CD4-positive, alpha-beta memory T cell (primary cell): ENCODE results near the gene SENP3. TPM values are rescaled to one million over a fixed set of nuclear protein-coding genes. Genes with fewer than 3 reads are reported as not detected.

Source experiments
- CTCF ChIA-PET: fragments of 350-600 bp; sonication (Branson Sonifier 250); formaldehyde crosslinking; loops from one replicate; lab custom pipeline; 2021; ENCODE audit warnings: inconsistent platforms; ENCODE audit not compliant: partially characterized antibody; lab: Charles Lee
- POLR2A ChIA-PET: fragments of 350-600 bp; sonication (Branson Sonifier 250); formaldehyde crosslinking; loops from one replicate; lab custom pipeline; 2021; ENCODE audit not compliant: partially characterized antibody; lab: Charles Lee
- DNase-seq, 5 donors: peaks; one replicate each; pipeline versions ENCODE4 v3.0.0 to v3.0.0-alpha.2; 2020 to 2022; ENCODE audit warnings: mixed read lengths in 1 of 5
- H3K27ac ChIP-seq: one replicate; pipeline ENCODE4 v1.7.0; 2013; ENCODE audit warnings: low read depth, low read length
- H3K27me3 ChIP-seq: 2 replicates; pipeline ENCODE4 v1.7.0; 2013; ENCODE audit warnings: mild to moderate bottlenecking, low read length, moderate library complexity; ENCODE audit not compliant: insufficient read depth
- H3K36me3 ChIP-seq: 2 replicates; pipeline ENCODE4 v1.7.0; 2013; ENCODE audit warnings: mild to moderate bottlenecking, low read length, moderate library complexity; ENCODE audit not compliant: insufficient read depth
- H3K4me1 ChIP-seq: 2 replicates; pipeline ENCODE4 v1.7.0; 2013; ENCODE audit warnings: mild to moderate bottlenecking, low read length, moderate library complexity; ENCODE audit not compliant: insufficient read depth
- H3K4me3 ChIP-seq, 2 donors: one replicate each; pipeline ENCODE4 v1.7.0; 2013; ENCODE audit warnings: low read length in 2 of 2, mild to moderate bottlenecking in 1 of 2
- H3K9me3 ChIP-seq, 2 donors: one replicate each; pipeline ENCODE4 v1.7.0; 2013; ENCODE audit warnings: low read length in 2 of 2, control low read depth in 1 of 2; ENCODE audit not compliant: control insufficient read depth in 1 of 2
- H3K27ac Mint-ChIP-seq, 7 donors: one replicate each; pipeline ENCODE4 v1.8.0; 2020 to 2021; ENCODE audit warnings: mixed read lengths in 7 of 7, mild to moderate bottlenecking in 6 of 7, inconsistent platforms in 3 of 7, moderate library complexity in 3 of 7
- H3K27me3 Mint-ChIP-seq, 2 donors: one replicate each; pipeline ENCODE4 v1.8.0; 2020 to 2021; ENCODE audit warnings: mixed read lengths in 2 of 2
- H3K36me3 Mint-ChIP-seq, 2 donors: one replicate each; pipeline ENCODE4 v1.8.0; 2020 to 2021; ENCODE audit warnings: mixed read lengths in 2 of 2, inconsistent platforms in 1 of 2, mild to moderate bottlenecking in 1 of 2
- H3K4me1 Mint-ChIP-seq, 4 donors: one replicate each; pipeline ENCODE4 v1.8.0; 2020 to 2021; ENCODE audit warnings: mixed read lengths in 4 of 4, mild to moderate bottlenecking in 1 of 4
- H3K4me3 Mint-ChIP-seq, 8 donors: one replicate each; pipeline ENCODE4 v1.8.0; 2020 to 2021; ENCODE audit warnings: mixed read lengths in 8 of 8, mild to moderate bottlenecking in 7 of 8, moderate library complexity in 6 of 8, inconsistent platforms in 3 of 8
- H3K9me3 Mint-ChIP-seq, 8 donors: one replicate each; pipeline ENCODE4 v1.8.0; 2020 to 2021; ENCODE audit warnings: mixed read lengths in 8 of 8, mild to moderate bottlenecking in 5 of 8, inconsistent platforms in 3 of 8, moderate library complexity in 1 of 8
- intact Hi-C: fragments of 100-400 bp; cut with micrococcal nuclease; formaldehyde crosslinking; loops from one replicate; pipeline ENCODE4 v1.15.1; 2023
- polyA plus RNA-seq, 2 donors: library from polyadenylated mRNA; unstranded; fragments of 300-500 nt; fragmentation: Illumina TruSeq; gene quantifications; one replicate each; pipeline ENCODE4 v1.2.3, GENCODE V29; 2021
- total RNA-seq, 2 experiments: library from RNA; stranded (reverse); gene quantifications; one replicate each; pipeline ENCODE4 v1.2.3, GENCODE V29; 2021

The SENP3 gene
- total and polyA plus RNA-seq, 4 experiments from 2014 or later, result 13.1 to 40.1 (median 26.6) TPM

DNA sequence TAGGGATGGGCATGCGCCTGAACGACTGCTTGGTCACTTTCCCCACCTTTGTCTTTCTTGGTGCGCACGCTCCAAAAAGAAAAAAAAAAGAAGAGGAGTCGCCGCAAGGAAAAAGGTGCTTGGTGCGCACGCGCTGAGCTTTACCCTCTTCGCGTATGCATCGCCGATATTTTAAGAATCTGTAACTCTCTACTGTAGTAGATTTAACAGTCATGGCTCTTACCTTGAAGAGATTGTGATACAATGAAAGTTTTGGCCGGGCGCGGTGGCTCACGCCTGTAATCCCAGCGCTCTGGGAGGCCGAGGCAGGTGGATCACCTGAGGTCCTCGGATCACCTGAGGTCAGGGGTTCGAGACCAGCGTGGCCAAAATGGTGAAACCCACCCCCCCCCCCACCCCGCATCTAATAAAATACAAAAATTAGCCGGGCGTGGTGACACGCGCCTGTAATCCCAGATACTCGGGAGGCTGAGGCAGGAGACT, 53.6 kb downstream of the SENP3 start:
- H3K27me3 Mint-ChIP-seq, result no peaks in the 10 kb centered on the region
- peaks cover 39% of the 10 kb centered on the region for H3K4me1 ChIP-seq
- peak overlapping the region; percentile 83 to 98 (median 97) for H3K27ac Mint-ChIP-seq
- peaks cover 10% of the 10 kb centered on the region in 2 donors for H3K36me3 Mint-ChIP-seq
- no peaks in the 10 kb centered on the region for H3K9me3 ChIP-seq
- peaks cover 22 to 43% (median 33%) of the 10 kb centered on the region in 4 donors for H3K4me1 Mint-ChIP-seq
- POLR2A ChIA-PET, result interaction anchor here (0.6 to 5.0 kb wide), 20 partner anchors 8 to 612 kb away, joined by 3 to 105 read pairs (median 4); partner anchors contain the start of genes ATP1B2, MPDU1, POLR2A and SAT2
- peak overlapping the region; percentile 61 for H3K27ac ChIP-seq
- H3K4me3 Mint-ChIP-seq, result peak overlapping the region; percentile 86 to 95 (median 93)
- H3K36me3 ChIP-seq, result peaks cover 8% of the 10 kb centered on the region
- no peak for DNase-seq
- H3K4me3 ChIP-seq, result peak overlapping the region; percentile 74 to 78
- CTCF ChIA-PET, result interaction anchor here (1.3 to 2.8 kb wide), 9 partner anchors 10 to 72 kb away, joined by 3 to 22 read pairs (median 4); partner anchors contain the start of genes SAT2, TP53 and WRAP53
- no peaks in the 10 kb centered on the region for H3K27me3 ChIP-seq
- intact Hi-C loops, result loop anchor here (1.0 kb wide), 5 partner anchors 12 to 211 kb away; partner anchors contain the start of genes SAT2, SENP3, TMEM256 and WRAP53
- H3K9me3 Mint-ChIP-seq, result no peaks in the 10 kb centered on the region

DNA sequence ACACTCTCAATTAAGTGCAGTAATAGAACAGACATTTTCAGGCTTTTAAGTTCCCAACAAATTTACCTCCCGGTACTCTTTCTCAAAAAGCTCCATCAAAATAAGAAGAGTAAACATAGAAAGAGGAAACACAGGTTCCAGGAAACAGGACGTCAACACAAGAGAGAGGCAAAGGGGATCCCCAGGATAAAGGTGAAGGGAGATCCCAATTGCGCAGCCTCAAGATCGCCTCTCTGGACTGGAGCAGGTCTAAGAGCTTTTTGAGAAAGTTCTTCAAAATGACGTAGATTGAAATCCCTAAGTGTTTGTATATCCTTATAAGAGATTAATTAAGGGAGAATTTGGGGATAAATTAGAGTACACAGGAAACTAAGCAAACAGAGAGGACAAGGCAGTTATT, 56.9 kb downstream of the SENP3 start:
- POLR2A ChIA-PET, result no interaction called here
- no peak for DNase-seq
- Histone ChIP-seq H3K36me3 (no peaks in the 10 kb centered on the region), H3K9me3 (no peaks in the 10 kb centered on the region), H3K27me3 (no peaks in the 10 kb centered on the region), H3K4me3 (no peak overlapping the region), H3K4me1 (peaks cover 6% of the 10 kb centered on the region), H3K27ac (no peak overlapping the region)
- no peaks in the 10 kb centered on the region for H3K27me3 Mint-ChIP-seq
- H3K36me3 Mint-ChIP-seq, result peaks cover 0 to 5% of the 10 kb centered on the region in 2 donors
- peaks cover 4 to 12% (median 5%) of the 10 kb centered on the region in 4 donors for H3K4me1 Mint-ChIP-seq
- no peak overlapping the region for H3K27ac Mint-ChIP-seq
- intact Hi-C loops, result no loop called here
- no peak overlapping the region for H3K4me3 Mint-ChIP-seq
- CTCF ChIA-PET, result interaction anchor here (0.7 kb wide), 1 partner anchor 192 kb away, joined by 3 read pairs; no protein-coding TSS in a partner anchor
- H3K9me3 Mint-ChIP-seq, result no peaks in the 10 kb centered on the region

DNA sequence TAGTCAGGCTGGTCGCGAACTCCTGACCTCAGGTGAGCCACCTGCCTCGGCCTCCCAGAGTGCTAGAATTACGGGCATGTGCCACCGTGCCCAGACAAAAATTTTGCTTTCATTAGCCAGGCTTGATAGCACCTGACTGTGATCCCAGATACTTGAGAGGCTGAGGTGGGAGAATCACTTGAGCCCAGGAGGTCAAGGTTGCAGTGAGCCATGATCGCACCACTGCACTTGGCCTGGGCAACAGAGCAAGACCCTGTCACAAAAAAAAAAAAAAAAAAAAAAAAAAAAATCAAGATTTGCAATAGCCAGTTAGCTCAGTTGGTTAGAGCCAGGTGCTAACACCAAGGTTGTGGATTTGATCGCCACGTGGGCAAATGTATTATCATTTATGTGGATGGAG, 59.1 kb downstream of the SENP3 start:
- Mint-ChIP-seq H3K4me1 (no peaks in the 10 kb centered on the region), H3K4me3 (no peak overlapping the region), H3K27ac (no peak overlapping the region), H3K36me3 (no peaks in the 10 kb centered on the region), H3K9me3 (no peaks in the 10 kb centered on the region), H3K27me3 (no peaks in the 10 kb centered on the region)
- DNase-seq, result no peak
- no peaks in the 10 kb centered on the region for H3K4me1 ChIP-seq
- H3K27me3 ChIP-seq, result no peaks in the 10 kb centered on the region
- ChIA-PET POLR2A (no interaction called here), CTCF (no interaction called here)
- no peaks in the 10 kb centered on the region for H3K9me3 ChIP-seq
- intact Hi-C loops, result no loop called here
- H3K4me3 ChIP-seq, result no peak overlapping the region
- no peaks in the 10 kb centered on the region for H3K36me3 ChIP-seq
- H3K27ac ChIP-seq, result no peak overlapping the region

Other genes with a start within 250 kb of the SENP3 start
Only the 30 nearest of the 31 such genes appear.
- 10 to 100 TPM; 73.8 to 81.6 TPM for gene NEURL4, start 232.6 kb upstream of the SENP3 start, total RNA-seq
- 1 to 10 TPM in 1 of 2 donors, under 1 TPM in 1; 0.97 to 2.4 TPM for gene NEURL4, start 232.6 kb upstream of the SENP3 start, polyA plus RNA-seq
- 100 to 1,000 TPM; 507 to 516 TPM for gene ACAP1, start 225.4 kb upstream of the SENP3 start, total RNA-seq
- 100 to 1,000 TPM; 261 to 264 TPM for gene ACAP1, start 225.4 kb upstream of the SENP3 start, polyA plus RNA-seq
- gene KCTD11, start 209.8 kb upstream of the SENP3 start, total RNA-seq, result 1 to 10 TPM; 3.5 to 4.3 TPM
- 1 to 10 TPM in 1 of 2 donors, under 1 TPM in 1; 0.33 to 1.8 TPM for gene KCTD11, start 209.8 kb upstream of the SENP3 start, polyA plus RNA-seq
- not detected for gene TMEM95, start 206.8 kb upstream of the SENP3 start, total RNA-seq
- not detected for gene TMEM95, start 206.8 kb upstream of the SENP3 start, polyA plus RNA-seq
- gene TNK1, start 180.8 kb upstream of the SENP3 start, total RNA-seq, result 10 to 100 TPM; 13.8 to 15.9 TPM
- gene TNK1, start 180.8 kb upstream of the SENP3 start, polyA plus RNA-seq, result 1 to 10 TPM; 1.7 to 2.1 TPM
- gene PLSCR3, start 167.4 kb upstream of the SENP3 start, total RNA-seq, result 10 to 100 TPM; 90.3 to 91.9 TPM
- gene PLSCR3, start 167.4 kb upstream of the SENP3 start, polyA plus RNA-seq, result 100 to 1,000 TPM; 174 to 242 TPM
- 10 to 100 TPM; 35.4 to 38.3 TPM for gene TMEM256, start 157.8 kb upstream of the SENP3 start, total RNA-seq
- gene TMEM256, start 157.8 kb upstream of the SENP3 start, polyA plus RNA-seq, result 10 to 100 TPM; 49.9 to 51.1 TPM
- 1 to 10 TPM; 8.8 to 9.8 TPM for gene NLGN2, start 154.1 kb upstream of the SENP3 start, total RNA-seq
- under 1 TPM in 1 of 2 donors, not detected in 1; 0.08 TPM for gene NLGN2, start 154.1 kb upstream of the SENP3 start, polyA plus RNA-seq
- not detected for gene SPEM1, start 141.6 kb upstream of the SENP3 start, total RNA-seq
- not detected for gene SPEM1, start 141.6 kb upstream of the SENP3 start, polyA plus RNA-seq
- gene SPEM2, start 136.3 kb upstream of the SENP3 start, total RNA-seq, result not detected
- gene SPEM2, start 136.3 kb upstream of the SENP3 start, polyA plus RNA-seq, result not detected
- gene SPEM3, start 133.1 kb upstream of the SENP3 start, total RNA-seq, result not detected
- gene SPEM3, start 133.1 kb upstream of the SENP3 start, polyA plus RNA-seq, result not detected
- 10 to 100 TPM; 20.8 to 21.8 TPM for gene TMEM102, start 126.5 kb upstream of the SENP3 start, total RNA-seq
- 10 to 100 TPM; 14.6 to 29.2 TPM for gene TMEM102, start 126.5 kb upstream of the SENP3 start, polyA plus RNA-seq
- gene FGF11, start 122.4 kb upstream of the SENP3 start, total RNA-seq, result 1 to 10 TPM; 2.7 to 3.3 TPM
- under 1 TPM in 1 of 2 donors, not detected in 1; 0.14 TPM for gene FGF11, start 122.4 kb upstream of the SENP3 start, polyA plus RNA-seq
- gene CHRNB1, start 116.9 kb upstream of the SENP3 start, total RNA-seq, result 1 to 10 TPM; 9.1 to 9.5 TPM
- 10 to 100 TPM; 24.1 to 29.2 TPM for gene CHRNB1, start 116.9 kb upstream of the SENP3 start, polyA plus RNA-seq
- 10 to 100 TPM; 75.2 to 75.7 TPM for gene ZBTB4, start 82.3 kb upstream of the SENP3 start, total RNA-seq
- 10 to 100 TPM in 1 of 2 donors, 1 to 10 TPM in 1; 4.6 to 21.2 TPM for gene ZBTB4, start 82.3 kb upstream of the SENP3 start, polyA plus RNA-seq
- not detected for gene SLC35G6, start 80.5 kb upstream of the SENP3 start, total RNA-seq
- gene SLC35G6, start 80.5 kb upstream of the SENP3 start, polyA plus RNA-seq, result not detected
- gene POLR2A, start 77.6 kb upstream of the SENP3 start, total RNA-seq, result 100 to 1,000 TPM; 178 to 191 TPM
- gene POLR2A, start 77.6 kb upstream of the SENP3 start, polyA plus RNA-seq, result 10 to 100 TPM in 1 of 2 donors, 1 to 10 TPM in 1; 8.6 to 76.2 TPM
- 10 to 100 TPM; 45.1 to 52.2 TPM for gene TNFSF12, start 12.9 kb upstream of the SENP3 start, total RNA-seq
- gene TNFSF12, start 12.9 kb upstream of the SENP3 start, polyA plus RNA-seq, result 10 to 100 TPM; 45.8 to 72.8 TPM
- 1 to 10 TPM; 2.9 to 3.8 TPM for gene TNFSF13, start 3.2 kb upstream of the SENP3 start, total RNA-seq
- gene TNFSF13, start 3.2 kb upstream of the SENP3 start, polyA plus RNA-seq, result under 1 TPM in 1 of 2 donors, not detected in 1; 0.68 TPM
- gene CD68, start 17.7 kb downstream of the SENP3 start, total RNA-seq, result 10 to 100 TPM; 19.8 to 20.9 TPM
- under 1 TPM in 1 of 2 donors, not detected in 1; 0.59 TPM for gene CD68, start 17.7 kb downstream of the SENP3 start, polyA plus RNA-seq
- gene MPDU1, start 21.9 kb downstream of the SENP3 start, total RNA-seq, result 10 to 100 TPM; 23.8 to 25.0 TPM
- gene MPDU1, start 21.9 kb downstream of the SENP3 start, polyA plus RNA-seq, result 10 to 100 TPM; 41.7 to 50.1 TPM
- 1 to 10 TPM; 1.0 to 1.1 TPM for gene SOX15, start 28.2 kb downstream of the SENP3 start, total RNA-seq
- not detected for gene SOX15, start 28.2 kb downstream of the SENP3 start, polyA plus RNA-seq
- gene FXR2, start 53.0 kb downstream of the SENP3 start, total RNA-seq, result 10 to 100 TPM; 44.1 to 46.6 TPM
- gene FXR2, start 53.0 kb downstream of the SENP3 start, polyA plus RNA-seq, result 10 to 100 TPM in 1 of 2 donors, 1 to 10 TPM in 1; 9.2 to 18.6 TPM
- gene SAT2, start 65.9 kb downstream of the SENP3 start, total RNA-seq, result 10 to 100 TPM; 65.8 to 76.9 TPM
- gene SAT2, start 65.9 kb downstream of the SENP3 start, polyA plus RNA-seq, result 10 to 100 TPM; 27.0 to 50.8 TPM
- not detected for gene SHBG, start 68.2 kb downstream of the SENP3 start, total RNA-seq
- gene SHBG, start 68.2 kb downstream of the SENP3 start, polyA plus RNA-seq, result not detected
- gene ATP1B2, start 89.0 kb downstream of the SENP3 start, total RNA-seq, result under 1 TPM; 0.22 to 0.52 TPM
- gene ATP1B2, start 89.0 kb downstream of the SENP3 start, polyA plus RNA-seq, result not detected
- 10 to 100 TPM; 89.1 to 97.4 TPM for gene TP53, start 125.6 kb downstream of the SENP3 start, total RNA-seq
- 10 to 100 TPM; 15.9 to 35.3 TPM for gene TP53, start 125.6 kb downstream of the SENP3 start, polyA plus RNA-seq
- 10 to 100 TPM; 11.9 to 12.5 TPM for gene WRAP53, start 126.6 kb downstream of the SENP3 start, total RNA-seq
- 10 to 100 TPM in 1 of 2 donors, 1 to 10 TPM in 1; 9.8 to 13.1 TPM for gene WRAP53, start 126.6 kb downstream of the SENP3 start, polyA plus RNA-seq
- under 1 TPM; 0.09 to 0.11 TPM for gene EFNB3, start 143.3 kb downstream of the SENP3 start, total RNA-seq
- not detected for gene EFNB3, start 143.3 kb downstream of the SENP3 start, polyA plus RNA-seq
- gene DNAH2, start 155.8 kb downstream of the SENP3 start, total RNA-seq, result not detected
- not detected for gene DNAH2, start 155.8 kb downstream of the SENP3 start, polyA plus RNA-seq